ENCODE results near the gene TAS2R3.

DNA sequence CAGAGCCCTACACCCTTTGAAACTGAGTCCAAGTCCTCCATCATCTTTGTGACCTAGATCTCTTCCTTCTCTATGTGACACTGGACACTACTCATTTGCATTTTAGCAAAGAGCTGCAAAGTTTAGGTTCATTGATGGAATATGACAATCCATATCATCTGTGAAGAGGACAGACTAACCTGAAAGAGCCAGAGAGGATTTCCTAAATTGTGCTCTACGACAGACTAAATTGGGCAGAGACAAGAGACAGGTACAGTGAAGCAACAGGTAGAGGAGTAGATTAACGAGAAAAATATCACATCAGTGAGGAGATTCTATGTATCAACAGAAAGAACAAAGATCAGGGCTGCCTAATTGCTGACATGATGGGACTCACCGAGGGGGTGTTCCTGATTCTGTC lies at the start of gene TAS2R3:
- TF ChIP-seq TCF7L2 (IDR thresholded peaks at IDR 0.05; ENCODE audit: low read depth, low read length), result no peak
- TF ChIP-seq, protein P1, sequence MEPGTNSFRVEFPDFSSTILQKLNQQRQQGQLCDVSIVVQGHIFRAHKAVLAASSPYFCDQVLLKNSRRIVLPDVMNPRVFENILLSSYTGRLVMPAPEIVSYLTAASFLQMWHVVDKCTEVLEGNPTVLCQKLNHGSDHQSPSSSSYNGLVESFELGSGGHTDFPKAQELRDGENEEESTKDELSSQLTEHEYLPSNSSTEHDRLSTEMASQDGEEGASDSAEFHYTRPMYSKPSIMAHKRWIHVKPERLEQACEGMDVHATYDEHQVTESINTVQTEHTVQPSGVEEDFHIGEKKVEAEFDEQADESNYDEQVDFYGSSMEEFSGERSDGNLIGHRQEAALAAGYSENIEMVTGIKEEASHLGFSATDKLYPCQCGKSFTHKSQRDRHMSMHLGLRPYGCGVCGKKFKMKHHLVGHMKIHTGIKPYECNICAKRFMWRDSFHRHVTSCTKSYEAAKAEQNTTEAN (CRISPR knock-in tag; conservative IDR thresholded peaks at IDR 0.05), result no peak
- no peak for TF ChIP-seq ZZZ3 (CRISPR knock-in tag; IDR thresholded peaks at IDR 0.05; ENCODE audit: borderline replicate concordance)
- TF ChIP-seq, protein P2, sequence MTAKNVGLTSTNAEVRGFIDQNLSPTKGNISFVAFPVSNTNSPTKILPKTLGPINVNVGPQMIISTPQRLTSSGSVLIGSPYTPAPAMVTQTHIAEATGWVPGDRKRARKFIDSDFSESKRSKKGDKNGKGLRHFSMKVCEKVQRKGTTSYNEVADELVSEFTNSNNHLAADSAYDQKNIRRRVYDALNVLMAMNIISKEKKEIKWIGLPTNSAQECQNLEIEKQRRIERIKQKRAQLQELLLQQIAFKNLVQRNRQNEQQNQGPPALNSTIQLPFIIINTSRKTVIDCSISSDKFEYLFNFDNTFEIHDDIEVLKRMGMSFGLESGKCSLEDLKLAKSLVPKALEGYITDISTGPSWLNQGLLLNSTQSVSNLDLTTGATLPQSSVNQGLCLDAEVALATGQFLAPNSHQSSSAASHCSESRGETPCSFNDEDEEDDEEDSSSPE (CRISPR knock-in tag; IDR thresholded peaks at IDR 0.05), result no peak
- no peak for TF ChIP-seq CBX1 (IDR thresholded peaks at IDR 0.05; ENCODE audit: low read depth)
- TF ChIP-seq, protein P3, sequence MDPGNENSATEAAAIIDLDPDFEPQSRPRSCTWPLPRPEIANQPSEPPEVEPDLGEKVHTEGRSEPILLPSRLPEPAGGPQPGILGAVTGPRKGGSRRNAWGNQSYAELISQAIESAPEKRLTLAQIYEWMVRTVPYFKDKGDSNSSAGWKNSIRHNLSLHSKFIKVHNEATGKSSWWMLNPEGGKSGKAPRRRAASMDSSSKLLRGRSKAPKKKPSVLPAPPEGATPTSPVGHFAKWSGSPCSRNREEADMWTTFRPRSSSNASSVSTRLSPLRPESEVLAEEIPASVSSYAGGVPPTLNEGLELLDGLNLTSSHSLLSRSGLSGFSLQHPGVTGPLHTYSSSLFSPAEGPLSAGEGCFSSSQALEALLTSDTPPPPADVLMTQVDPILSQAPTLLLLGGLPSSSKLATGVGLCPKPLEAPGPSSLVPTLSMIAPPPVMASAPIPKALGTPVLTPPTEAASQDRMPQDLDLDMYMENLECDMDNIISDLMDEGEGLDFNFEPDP (CRISPR knock-in tag; conservative IDR thresholded peaks at IDR 0.05), result no peak
- no peak for TF ChIP-seq ZNF773 (CRISPR knock-in tag; IDR thresholded peaks at IDR 0.05; ENCODE audit: borderline replicate concordance)
- TF ChIP-seq ARNT (IDR thresholded peaks at IDR 0.05), result no peak
- TF ChIP-seq POLR2A (IDR thresholded peaks at IDR 0.05; ENCODE audit: insufficient read depth in 1 of 2, low read depth in 2 of 2, low read length in 2 of 2), result no peak
- no peak for TF ChIP-seq ATF7 (IDR thresholded peaks at IDR 0.05)
- TF ChIP-seq ATF7 (CRISPR knock-in tag; IDR thresholded peaks at IDR 0.05), result no peak
- TF ChIP-seq ZNF589 (CRISPR knock-in tag; conservative IDR thresholded peaks at IDR 0.05), result no peak
